K562 (cell line): ENCODE data around the gene GPR107. TPM values are rescaled to one million over a fixed set of nuclear protein-coding genes. Genes with fewer than 3 reads are reported as not detected.

ENCODE experiments used
- ARID2 ChIP-seq: fragments of 450-650 bp; IDR thresholded peaks from 2 replicates; pipeline ENCODE4 v1.6.1; 2017; ENCODE audit warnings: antibody characterized with exemption, mild to moderate bottlenecking
- BRF1 ChIP-seq: IDR thresholded peaks from 3 replicates; pipeline ENCODE4 v1.6.1; 2011; ENCODE audit warnings: borderline replicate concordance, mild to moderate bottlenecking; ENCODE audit not compliant: insufficient read length; ENCODE audit errors: extremely low read depth
- DDX20 ChIP-seq: fragments of 450-650 bp; IDR thresholded peaks from 2 replicates; pipeline ENCODE4 v1.6.1; 2016; ENCODE audit warnings: missing genetic modification characterization, low read depth, mild to moderate bottlenecking, missing compliant biosample characterization, moderate library complexity
- ERF ChIP-seq: fragments of 450-650 bp; formaldehyde crosslinking; IDR thresholded peaks from 2 replicates; pipeline ENCODE4 v1.4.0; 2020; ENCODE audit warnings: mild to moderate bottlenecking, mixed read lengths
- HNRNPH1 ChIP-seq: fragments of 200-400 bp; formaldehyde crosslinking; optimal IDR thresholded peaks from 2 replicates; pipeline ENCODE3; 2017; ENCODE audit warnings: low read depth, mild to moderate bottlenecking, low read length, moderate library complexity
- HSF4 ChIP-seq: fragments of 250-450 bp; sonication (Bioruptor Pico); IDR thresholded peaks from 2 replicates; pipeline ENCODE4 v2.1.2; 2022; ENCODE audit warnings: mild to moderate bottlenecking, moderate library complexity, borderline replicate concordance
- MAFK ChIP-seq: IDR thresholded peaks from 2 replicates; pipeline ENCODE4 v1.6.1; 2011; ENCODE audit warnings: low read length, improper control_type of control experiment
- MCM7 ChIP-seq, 2 experiments: fragments of 450-650 bp; IDR thresholded peaks; 2 replicates each; pipeline ENCODE4 v1.6.1; 2016 to 2018
- NFRKB ChIP-seq: fragments of 450-650 bp; IDR thresholded peaks from 2 replicates; pipeline ENCODE4 v1.6.1; 2016; ENCODE audit warnings: low read depth
- PML ChIP-seq: IDR thresholded peaks from 2 replicates; pipeline ENCODE4 v1.6.1; 2012; ENCODE audit warnings: low read length, inconsistent platforms
- POLR3A ChIP-seq: IDR thresholded peaks from 2 replicates; pipeline ENCODE4 v1.6.1; 2011; ENCODE audit warnings: borderline replicate concordance, mild to moderate bottlenecking, moderate library complexity; ENCODE audit not compliant: insufficient read length, insufficient read depth; ENCODE audit errors: extremely low read depth
- RBBP5 ChIP-seq: fragments of 200-600 bp; sonication (generic); IDR thresholded peaks from 2 replicates; pipeline ENCODE4 v1.6.1; 2012; ENCODE audit warnings: borderline replicate concordance, mild to moderate bottlenecking, low read length, control low read depth, inconsistent platforms; ENCODE audit not compliant: insufficient read depth, poor library complexity, severe bottlenecking
- RNF2 ChIP-seq: sonication (generic); IDR thresholded peaks from 2 replicates; pipeline ENCODE4 v1.6.1; 2016
- SAFB2 ChIP-seq: fragments of 200-400 bp; formaldehyde crosslinking; IDR thresholded peaks from 2 replicates; pipeline ENCODE4 v1.6.1; 2018; ENCODE audit warnings: borderline replicate concordance, low read length, low read depth, moderate library complexity; ENCODE audit not compliant: severe bottlenecking
- SMARCC2 ChIP-seq: fragments of 450-650 bp; IDR thresholded peaks from 2 replicates; pipeline ENCODE4 v1.6.1; 2017; ENCODE audit warnings: antibody characterized with exemption, moderate library complexity, mild to moderate bottlenecking, low read depth
- ZNF121 ChIP-seq: sonication (generic); formaldehyde crosslinking; conservative IDR thresholded peaks from 2 replicates; pipeline ENCODE4 v1.8.0; 2022; ENCODE audit warnings: missing genetic modification reagents
- ZNF197 ChIP-seq: fragments of 200-800 bp; sonication (Bioruptor generic); IDR thresholded peaks from 2 replicates; pipeline ENCODE4 v1.6.1; 2016; ENCODE audit warnings: low read depth, missing genetic modification characterization, missing compliant biosample characterization
- polyA plus RNA-seq, 8 experiments: library from polyadenylated mRNA; depleted of rRNA in 4 of 8; stranded (reverse) in 5 of 8; unstranded in 3 of 8; fragments of >200 nt; fragmentation: Nextera tagmentation in 2 of 8; fragmentation: Illumina TruSeq in 1 of 8; extraction: Ambion mirVana in 2 of 8; extraction: Trizol in 1 of 8; gene quantifications; 2 replicates each; pipeline versions ENCODE4 v1.2.1 to v1.2.3, GENCODE V29; 2011 to 2014; ENCODE audit warnings: inconsistent platforms in 1 of 8, missing spikeins in 1 of 8
- total RNA-seq, 7 experiments: library from RNA; depleted of rRNA in 6 of 7; stranded (reverse); fragments of >200 nt in 6 of 7; fragmentation: Illumina TruSeq in 2 of 7; extraction: Trizol in 2 of 7; gene quantifications; 2 replicates each; pipeline versions ENCODE4 v1.2.1 to v1.2.3, GENCODE V29; 2011 to 2021; ENCODE audit warnings: low replicate concordance in 1 of 7
- TF ChIP-seq, protein P1 (sequence below): fragments of 250-450 bp; sonication (Bioruptor Pico); IDR thresholded peaks from 2 replicates; pipeline ENCODE4 v1.4.0; 2020; ENCODE audit warnings: mild to moderate bottlenecking
- TF ChIP-seq, protein P2 (sequence below), 3 experiments: IDR thresholded peaks in 2 of 3; conservative IDR thresholded peaks in 1 of 3; 2 replicates each; pipeline ENCODE4 v1.5.1; 2011 to 2012; ENCODE audit warnings: low read length in 3 of 3, mild to moderate bottlenecking in 3 of 3, control low read depth in 2 of 3, improper control_type of control experiment in 1 of 3, inconsistent platforms in 1 of 3, low read depth in 1 of 3, mixed read lengths in 1 of 3, moderate library complexity in 1 of 3; ENCODE audit not compliant: insufficient read depth in 2 of 3
- TF ChIP-seq, protein P3 (sequence below): fragments of 450-650 bp; conservative IDR thresholded peaks from 2 replicates; pipeline ENCODE4 v1.6.1; 2016; ENCODE audit warnings: missing genetic modification characterization, low read depth, mild to moderate bottlenecking, control low read depth, missing compliant biosample characterization
- TF ChIP-seq, protein P4 (sequence below): fragments of 250-450 bp; sonication (Bioruptor Pico); IDR thresholded peaks from 2 replicates; pipeline ENCODE4 v1.4.0; 2020; ENCODE audit warnings: mild to moderate bottlenecking, moderate library complexity, borderline replicate concordance

Gene GPR107
- total and polyA plus RNA-seq, 9 of the 15 experiments (the other 6 are each of a cell fraction or from before 2014, with no cell fraction given): 3.2 to 34.6 (median 14.4) TPM

DNA sequence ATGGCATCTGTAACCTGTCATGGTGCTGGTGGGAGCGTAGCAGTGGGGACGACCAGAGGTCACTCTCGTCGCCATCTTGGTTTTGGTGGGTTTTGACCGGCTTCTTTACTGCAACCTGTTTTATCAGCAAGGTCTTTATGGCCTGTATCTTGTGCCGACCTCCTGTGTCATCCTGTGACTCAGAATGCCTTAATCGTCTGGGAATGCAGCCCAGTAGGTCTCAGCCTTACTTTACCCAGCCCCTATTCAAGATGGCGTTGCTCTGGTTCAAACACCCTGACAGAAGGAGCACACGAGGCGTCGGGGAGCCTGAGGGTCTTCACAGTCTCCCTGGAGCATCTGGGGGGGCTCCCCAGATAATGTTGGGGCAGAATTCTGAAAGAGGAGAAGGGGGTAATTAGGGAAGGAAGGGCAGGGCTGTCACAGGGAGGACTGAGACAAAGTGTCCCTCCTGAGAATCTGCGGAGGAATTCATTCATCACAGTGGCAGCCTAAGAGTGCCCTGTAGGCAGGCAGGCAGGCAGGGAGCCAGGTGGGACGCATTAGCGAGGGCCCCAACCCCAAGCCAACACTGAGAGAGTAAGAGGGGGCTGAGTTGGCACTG, 97.2 kb downstream of the GPR107 start (continued):
- TF ChIP-seq, protein P1, sequence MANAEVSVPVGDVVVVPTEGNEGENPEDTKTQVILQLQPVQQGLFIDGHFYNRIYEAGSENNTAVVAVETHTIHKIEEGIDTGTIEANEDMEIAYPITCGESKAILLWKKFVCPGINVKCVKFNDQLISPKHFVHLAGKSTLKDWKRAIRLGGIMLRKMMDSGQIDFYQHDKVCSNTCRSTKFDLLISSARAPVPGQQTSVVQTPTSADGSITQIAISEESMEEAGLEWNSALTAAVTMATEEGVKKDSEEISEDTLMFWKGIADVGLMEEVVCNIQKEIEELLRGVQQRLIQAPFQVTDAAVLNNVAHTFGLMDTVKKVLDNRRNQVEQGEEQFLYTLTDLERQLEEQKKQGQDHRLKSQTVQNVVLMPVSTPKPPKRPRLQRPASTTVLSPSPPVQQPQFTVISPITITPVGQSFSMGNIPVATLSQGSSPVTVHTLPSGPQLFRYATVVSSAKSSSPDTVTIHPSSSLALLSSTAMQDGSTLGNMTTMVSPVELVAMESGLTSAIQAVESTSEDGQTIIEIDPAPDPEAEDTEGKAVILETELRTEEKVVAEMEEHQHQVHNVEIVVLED (CRISPR knock-in tag): peak; percentile 31; the same call in 1 of the 2 replicates
- TF ChIP-seq PML (no peak), NFRKB (peak; percentile 60; the same call in 1 of the 2 replicates), SAFB2 (no peak), RNF2 (no peak), ARID2 (no peak), POLR3A (no peak), MAFK (no peak; the same call in 1 of the 2 replicates), RBBP5 (no peak), ZNF197 (CRISPR knock-in tag) (peak; percentile 97), DDX20 (peak; percentile 94), BRF1 (no peak), MCM7 (IDR thresholded peaks at IDR 0.05) (no peak), HNRNPH1 (no peak), SMARCC2 (peak; percentile 45; the same call in 1 of the 2 replicates), ERF (CRISPR knock-in tag) (peak; percentile 97), ZNF121 (CRISPR knock-in tag) (no peak), HSF4 (CRISPR knock-in tag) (peak; percentile 96)
- TF ChIP-seq, protein P2, sequence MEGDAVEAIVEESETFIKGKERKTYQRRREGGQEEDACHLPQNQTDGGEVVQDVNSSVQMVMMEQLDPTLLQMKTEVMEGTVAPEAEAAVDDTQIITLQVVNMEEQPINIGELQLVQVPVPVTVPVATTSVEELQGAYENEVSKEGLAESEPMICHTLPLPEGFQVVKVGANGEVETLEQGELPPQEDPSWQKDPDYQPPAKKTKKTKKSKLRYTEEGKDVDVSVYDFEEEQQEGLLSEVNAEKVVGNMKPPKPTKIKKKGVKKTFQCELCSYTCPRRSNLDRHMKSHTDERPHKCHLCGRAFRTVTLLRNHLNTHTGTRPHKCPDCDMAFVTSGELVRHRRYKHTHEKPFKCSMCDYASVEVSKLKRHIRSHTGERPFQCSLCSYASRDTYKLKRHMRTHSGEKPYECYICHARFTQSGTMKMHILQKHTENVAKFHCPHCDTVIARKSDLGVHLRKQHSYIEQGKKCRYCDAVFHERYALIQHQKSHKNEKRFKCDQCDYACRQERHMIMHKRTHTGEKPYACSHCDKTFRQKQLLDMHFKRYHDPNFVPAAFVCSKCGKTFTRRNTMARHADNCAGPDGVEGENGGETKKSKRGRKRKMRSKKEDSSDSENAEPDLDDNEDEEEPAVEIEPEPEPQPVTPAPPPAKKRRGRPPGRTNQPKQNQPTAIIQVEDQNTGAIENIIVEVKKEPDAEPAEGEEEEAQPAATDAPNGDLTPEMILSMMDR (IDR thresholded peaks at IDR 0.05 in 2 of 3, conservative IDR thresholded peaks at IDR 0.05 in 1 of 3; ENCODE audit: insufficient read depth in 2 of 3, low read depth in 1 of 3, low read length in 3 of 3): no peak
- TF ChIP-seq, protein P3, sequence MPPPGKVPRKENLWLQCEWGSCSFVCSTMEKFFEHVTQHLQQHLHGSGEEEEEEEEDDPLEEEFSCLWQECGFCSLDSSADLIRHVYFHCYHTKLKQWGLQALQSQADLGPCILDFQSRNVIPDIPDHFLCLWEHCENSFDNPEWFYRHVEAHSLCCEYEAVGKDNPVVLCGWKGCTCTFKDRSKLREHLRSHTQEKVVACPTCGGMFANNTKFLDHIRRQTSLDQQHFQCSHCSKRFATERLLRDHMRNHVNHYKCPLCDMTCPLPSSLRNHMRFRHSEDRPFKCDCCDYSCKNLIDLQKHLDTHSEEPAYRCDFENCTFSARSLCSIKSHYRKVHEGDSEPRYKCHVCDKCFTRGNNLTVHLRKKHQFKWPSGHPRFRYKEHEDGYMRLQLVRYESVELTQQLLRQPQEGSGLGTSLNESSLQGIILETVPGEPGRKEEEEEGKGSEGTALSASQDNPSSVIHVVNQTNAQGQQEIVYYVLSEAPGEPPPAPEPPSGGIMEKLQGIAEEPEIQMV (tag): peak; percentile 90
- TF ChIP-seq, protein P4, sequence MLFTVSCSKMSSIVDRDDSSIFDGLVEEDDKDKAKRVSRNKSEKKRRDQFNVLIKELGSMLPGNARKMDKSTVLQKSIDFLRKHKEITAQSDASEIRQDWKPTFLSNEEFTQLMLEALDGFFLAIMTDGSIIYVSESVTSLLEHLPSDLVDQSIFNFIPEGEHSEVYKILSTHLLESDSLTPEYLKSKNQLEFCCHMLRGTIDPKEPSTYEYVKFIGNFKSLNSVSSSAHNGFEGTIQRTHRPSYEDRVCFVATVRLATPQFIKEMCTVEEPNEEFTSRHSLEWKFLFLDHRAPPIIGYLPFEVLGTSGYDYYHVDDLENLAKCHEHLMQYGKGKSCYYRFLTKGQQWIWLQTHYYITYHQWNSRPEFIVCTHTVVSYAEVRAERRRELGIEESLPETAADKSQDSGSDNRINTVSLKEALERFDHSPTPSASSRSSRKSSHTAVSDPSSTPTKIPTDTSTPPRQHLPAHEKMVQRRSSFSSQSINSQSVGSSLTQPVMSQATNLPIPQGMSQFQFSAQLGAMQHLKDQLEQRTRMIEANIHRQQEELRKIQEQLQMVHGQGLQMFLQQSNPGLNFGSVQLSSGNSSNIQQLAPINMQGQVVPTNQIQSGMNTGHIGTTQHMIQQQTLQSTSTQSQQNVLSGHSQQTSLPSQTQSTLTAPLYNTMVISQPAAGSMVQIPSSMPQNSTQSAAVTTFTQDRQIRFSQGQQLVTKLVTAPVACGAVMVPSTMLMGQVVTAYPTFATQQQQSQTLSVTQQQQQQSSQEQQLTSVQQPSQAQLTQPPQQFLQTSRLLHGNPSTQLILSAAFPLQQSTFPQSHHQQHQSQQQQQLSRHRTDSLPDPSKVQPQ (CRISPR knock-in tag): peak; percentile 81; the same call in 1 of the 2 replicates
